ENCODE data around the gene DUSP9.

GRCh38 chrX:153692611-153693156 lies 45.7 kb downstream of the DUSP9 start:
- TF ChIP-seq CTCF (IDR thresholded peaks at IDR 0.05 in 4 of 5, conservative IDR thresholded peaks at IDR 0.05 in 1 of 5) = no peak
- no peak for TF ChIP-seq POLR2A (IDR thresholded peaks at IDR 0.05)
